HUDEP-2 (cell line): ENCODE results near the gene RABL6.
"Not testable (repeated sequence)": the region's sequence is repeated elsewhere in the genome, so short reads cannot be mapped to it uniquely, and the experiment has no call there.

Experiments used
- DNase-seq, 76 experiments: peaks; one replicate each; lab custom pipeline; 2025; ENCODE audit not compliant: unreplicated experiment in 76 of 76; lab: John Stamatoyannopoulos, UW

RABL6 gene

DNA sequence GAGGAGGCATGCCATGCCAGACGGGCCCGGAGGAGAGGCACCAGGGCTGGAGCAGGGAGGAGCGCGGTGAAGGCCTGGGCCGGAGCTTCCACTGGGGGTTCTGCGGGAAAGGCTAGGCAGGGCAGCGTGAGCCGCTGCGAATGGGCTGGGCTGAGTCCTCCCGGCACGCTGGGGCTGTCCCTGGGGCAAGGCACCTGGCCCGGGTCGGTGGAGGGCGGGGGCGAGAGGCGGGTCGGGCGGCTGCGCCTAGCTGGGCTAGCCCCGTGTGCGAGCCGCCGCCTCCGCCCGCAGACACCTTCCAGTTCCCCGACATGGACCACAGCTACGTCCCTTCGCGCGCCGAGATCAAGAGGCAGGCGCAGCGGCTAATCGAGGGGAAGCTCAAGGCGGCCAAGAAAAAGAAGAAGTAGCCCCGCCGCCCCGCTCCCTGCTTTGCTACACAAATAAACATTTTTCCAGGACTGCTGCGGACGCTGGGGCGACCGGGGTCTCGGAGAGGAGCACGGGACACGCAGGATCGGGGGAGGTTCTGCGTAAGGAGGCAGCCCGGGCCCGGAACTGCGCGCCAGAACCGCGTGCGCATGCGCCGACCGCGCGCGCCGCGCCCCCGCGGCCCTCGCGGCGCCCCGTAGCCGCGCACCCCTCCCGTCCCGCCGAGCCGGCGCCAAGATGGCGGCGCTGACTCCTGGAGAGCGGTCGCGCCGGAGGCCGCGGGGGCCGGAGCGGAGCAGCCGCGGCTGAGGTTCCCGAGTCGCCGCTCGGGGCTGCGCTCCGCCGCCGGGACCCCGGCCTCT is at the start of gene RABL6:
TSS of gene RABL6 (plus strand) at position 668 of the 794 bp plus-strand sequence. CDS start 249 bp downstream, outside the sequence.
- peak in 65 of 76 experiments; percentile 16 to 80 (median 59) for DNase-seq

DNA sequence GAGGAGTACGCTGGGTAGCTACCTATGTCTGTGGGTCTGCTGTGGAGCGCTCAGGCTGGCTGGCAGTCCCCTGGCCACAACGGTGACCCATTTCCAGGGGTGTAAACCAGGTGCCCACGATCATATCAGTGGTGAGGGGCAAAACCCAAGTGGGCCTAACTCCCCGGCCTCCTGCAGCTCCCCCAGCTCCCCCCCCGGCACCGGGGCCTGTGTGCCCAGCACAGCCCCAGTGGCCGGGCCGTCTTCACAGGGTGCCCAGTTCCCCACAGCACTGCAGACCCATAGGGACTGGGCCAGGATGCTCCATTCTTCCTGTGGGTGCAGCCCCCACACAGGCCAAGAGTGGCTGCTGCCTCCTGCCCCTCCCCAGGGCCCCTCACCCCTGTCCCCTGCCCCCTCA is 48.7 kb upstream of the RABL6 start:
- no peak for DNase-seq

DNA sequence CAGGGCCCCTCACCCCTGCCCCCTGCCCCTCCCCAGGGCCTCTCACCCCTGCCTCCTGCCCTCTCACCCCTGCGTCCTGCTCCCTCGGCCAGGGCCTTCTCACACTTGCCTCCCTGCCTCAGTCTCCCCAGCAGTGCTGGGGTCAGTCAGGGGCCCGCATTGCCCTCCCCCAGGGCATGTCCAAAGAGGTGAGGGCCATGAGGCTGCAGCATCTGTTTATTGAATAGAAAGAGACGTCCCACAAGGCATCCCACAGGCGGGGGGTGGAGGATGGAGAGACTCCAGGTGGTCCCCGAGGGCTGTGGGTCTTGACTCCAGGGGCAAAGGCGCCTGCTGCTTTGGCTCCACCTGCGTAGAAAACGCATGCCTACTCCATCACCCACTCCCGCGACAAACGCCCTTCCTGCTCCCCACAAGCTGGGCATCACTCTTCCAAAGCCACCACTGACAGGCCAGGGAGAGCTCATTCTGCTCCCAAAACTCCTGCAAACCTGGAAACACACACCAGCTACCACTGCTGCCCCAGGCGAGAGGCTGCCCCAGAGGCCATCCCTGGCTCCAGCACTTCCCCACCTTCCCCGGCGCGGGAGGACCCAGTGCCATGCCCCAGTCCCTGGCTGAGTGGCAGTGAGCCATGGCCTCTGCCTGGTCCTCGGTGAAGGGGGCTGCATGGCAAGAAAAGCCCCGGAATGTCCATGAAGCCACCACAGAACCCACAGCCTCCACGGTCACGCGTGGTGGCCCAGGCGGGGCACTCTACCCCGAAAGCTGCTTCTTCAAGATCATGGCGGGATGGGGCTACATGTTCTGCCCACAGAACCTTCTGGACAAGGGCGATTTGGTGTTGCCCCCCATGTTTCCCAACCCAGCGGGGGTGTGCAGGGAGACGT is 48.1 kb upstream of the RABL6 start:
- DNase-seq: no peak

- no peak for DNase-seq
These were observed 47.3 kb upstream of the RABL6 start for GRCh38 chr9:136760424-136760823.

- DNase-seq: peak in 60 of 76 experiments; percentile 3 to 73 (median 44)
These were observed 46.8 kb upstream of the RABL6 start for GRCh38 chr9:136760834-136761544.

- DNase-seq: no peak
These were observed 46.2 kb upstream of the RABL6 start for GRCh38 chr9:136761545-136761981.

GRCh38 chr9:136762221-136762691 is 45.5 kb upstream of the RABL6 start:
- DNase-seq: no peak

DNA sequence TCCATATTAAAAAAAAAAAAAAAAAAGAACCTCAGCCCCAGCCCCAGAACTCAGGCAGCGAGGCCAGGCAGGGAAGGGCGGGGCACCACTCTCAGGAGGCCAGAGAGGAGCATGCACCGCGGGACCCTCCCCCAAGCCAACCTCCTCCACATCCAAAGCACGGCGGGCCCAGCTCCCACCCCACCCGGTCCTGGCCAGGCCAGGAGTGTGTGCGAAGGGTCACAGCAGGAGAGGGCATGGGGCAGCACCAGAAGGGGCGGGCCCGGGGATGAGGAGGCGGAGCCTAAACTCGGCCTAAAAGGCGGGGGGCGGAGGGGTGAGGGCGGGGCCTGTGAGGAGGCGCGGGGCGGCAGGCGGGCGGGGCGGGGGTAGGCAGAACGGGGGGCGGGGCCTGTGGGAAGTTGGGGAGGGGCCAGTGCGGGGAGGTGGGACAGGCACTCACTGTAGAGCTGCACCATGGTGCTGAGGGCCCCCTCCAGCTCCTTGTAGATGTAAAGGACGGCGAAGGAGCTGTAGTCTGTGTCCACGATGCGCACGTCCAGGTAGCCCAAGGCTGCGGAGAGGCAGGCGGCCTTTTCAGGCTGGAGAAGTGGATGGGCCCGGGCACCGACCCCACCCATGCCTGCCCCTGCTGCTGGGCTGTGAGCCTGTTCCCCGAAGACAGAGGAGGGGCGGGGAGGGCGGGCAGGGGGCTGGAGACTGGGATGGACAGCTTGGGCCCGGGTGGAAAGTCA is 44.7 kb upstream of the RABL6 start:
- DNase-seq: peak in 61 of 76 experiments; percentile 10 to 87 (median 63)

DNA sequence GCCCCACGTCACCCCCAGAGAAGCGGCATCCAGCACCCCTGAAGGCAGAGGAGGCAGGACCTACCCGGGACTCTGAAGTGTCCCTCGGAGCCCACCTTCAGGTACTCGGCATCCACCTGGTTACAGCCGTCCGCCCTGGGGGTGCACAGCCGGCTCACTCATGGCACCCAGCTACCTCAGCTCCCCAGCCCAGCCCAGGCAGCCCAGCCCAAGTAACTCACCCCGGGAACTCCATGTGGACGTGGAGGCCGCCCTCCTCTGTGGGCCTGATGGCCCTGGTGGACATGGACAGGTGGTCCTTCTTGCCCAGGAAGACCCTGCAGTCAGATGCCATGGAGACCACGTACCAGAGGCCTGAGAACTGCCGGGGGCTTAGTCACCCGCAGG is 44.1 kb upstream of the RABL6 start:
- no peak for DNase-seq

GRCh38 chr9:136764301-136764891 is 43.4 kb upstream of the RABL6 start, which contains the start of gene LCN15:
Gene LCN15 (minus strand): TSS chr9:136764518. CDS start chr9:136764488, 30 bp downstream.
- no peak for DNase-seq

DNA sequence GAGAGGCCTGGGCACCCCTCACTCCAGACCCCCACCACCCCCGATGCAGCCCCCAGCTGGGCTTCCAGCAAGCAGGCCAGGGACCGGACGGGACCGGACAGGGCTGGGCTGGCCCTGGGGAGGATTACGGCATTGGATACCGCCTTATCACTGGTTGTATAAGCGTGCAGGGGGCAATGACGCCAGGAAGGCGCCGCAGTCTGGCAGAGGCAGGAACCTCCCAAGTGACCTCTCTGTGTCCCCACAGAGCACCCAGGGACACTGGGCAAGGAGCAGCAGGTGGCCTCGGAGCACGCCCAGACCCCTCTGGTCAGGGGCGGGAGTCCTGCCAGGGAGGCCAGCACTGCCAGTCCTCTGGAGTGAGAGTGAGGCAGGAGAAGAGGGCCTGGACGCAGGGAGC is 42.7 kb upstream of the RABL6 start:
- DNase-seq: no peak

- DNase-seq: not testable (repeated sequence)
These were observed 41.9 kb upstream of the RABL6 start for GRCh38 chr9:136765745-136766409.

DNA sequence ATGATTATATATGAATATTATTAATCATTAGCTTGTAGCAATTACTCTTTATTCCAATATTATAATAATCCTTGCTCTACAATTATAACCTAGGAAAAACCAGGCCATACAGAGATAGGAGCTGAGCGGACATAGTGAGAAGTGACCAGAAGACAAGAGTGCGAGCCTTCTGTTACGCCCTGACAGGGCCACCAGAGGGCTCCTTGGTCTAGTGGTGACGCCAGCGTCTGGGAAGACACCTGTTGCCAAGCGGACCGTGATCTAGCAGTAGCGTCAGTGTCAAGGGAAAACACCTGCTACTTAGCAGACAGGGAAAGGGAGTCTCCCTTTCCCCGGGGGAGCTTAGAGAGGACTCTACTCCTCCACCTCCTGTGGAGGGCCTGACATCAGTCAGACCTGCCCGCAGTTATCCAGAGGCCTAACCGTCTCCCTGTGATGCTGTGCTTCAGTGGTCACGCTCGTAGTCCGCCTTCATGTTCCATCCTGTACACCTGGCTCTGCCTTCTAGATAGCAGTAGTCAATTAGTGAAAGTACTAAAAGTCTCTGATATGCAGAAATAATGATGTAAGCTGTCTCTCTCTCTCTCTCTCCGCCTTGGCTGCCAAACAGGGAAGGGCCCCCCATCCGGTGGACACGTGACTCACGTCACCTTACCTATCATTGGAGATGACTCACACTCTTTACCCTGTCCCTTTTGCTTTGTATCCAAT is 41.2 kb upstream of the RABL6 start:
- DNase-seq: peak in 48 of 76 experiments; percentile 8 to 60 (median 31)

GRCh38 chr9:136769710-136770191 is 38.0 kb upstream of the RABL6 start:
- DNase-seq: peak in 39 of 76 experiments; percentile 2 to 64 (median 33)

- peak in 21 of 76 experiments; percentile 13 to 63 (median 31) for DNase-seq
These were observed 35.8 kb upstream of the RABL6 start for GRCh38 chr9:136771907-136772415.

DNA sequence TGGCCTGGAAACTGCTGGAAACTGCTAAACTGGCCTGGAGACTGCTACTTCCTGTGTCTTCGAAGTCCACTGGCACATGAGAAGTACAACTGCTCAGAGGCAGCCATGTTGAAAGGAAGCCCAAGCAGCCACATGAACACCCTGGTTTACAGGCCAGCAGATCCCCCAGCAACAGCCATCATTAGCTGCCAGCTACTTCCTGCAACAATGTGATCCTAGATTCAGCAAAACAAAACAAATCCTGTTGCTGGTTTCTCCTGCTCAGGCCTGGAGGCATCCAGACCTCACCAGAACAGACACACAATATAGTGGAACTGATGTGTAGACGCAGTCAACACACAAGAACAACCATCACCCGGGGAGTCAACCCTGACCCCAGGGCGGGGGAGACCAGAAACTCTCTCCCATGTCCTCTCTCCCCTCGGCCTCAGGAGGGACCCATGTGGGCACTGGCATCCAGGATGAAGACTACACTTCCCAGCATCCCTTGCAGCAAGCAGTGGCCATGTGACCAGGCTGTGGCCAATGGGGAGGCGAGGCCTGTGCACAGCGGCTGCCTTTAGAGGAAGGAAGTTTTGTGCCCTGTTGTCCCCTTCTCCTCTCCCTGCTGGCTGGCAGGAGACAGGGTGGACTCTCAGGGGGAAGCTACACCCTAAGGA is 34.2 kb upstream of the RABL6 start:
- DNase-seq: peak in 5 of 76 experiments; percentile 9 to 19 (median 18)

DNA sequence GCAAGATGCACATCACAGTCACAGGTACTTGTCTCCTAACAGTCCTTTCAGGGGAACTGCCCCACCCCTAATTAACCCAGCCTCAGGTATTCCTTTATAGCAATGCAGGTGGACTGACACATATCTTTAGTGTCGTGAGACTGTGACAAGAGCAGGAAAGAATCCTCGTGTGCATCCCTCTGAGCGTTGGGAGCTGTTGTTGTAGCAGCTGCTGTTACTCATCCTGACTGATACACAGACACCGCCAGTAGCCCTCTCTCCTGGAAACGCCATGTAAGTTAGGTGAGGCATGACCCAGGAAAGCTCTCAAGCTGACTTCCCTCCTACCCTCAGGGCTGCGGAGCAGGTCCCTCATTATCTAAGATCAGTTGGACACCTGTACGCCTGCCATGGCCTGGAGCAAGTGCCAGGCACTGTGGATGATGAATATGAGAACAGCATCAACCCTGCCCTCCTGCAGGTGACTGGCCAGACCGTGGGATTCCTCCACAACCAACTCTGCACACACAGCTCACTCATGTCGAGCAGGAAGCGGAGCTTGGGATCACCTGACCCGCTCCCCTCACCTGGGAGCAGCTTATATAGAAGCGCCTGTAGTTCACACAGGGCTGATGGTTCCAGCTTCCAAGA is 33.2 kb upstream of the RABL6 start:
- DNase-seq: no peak
